Stimulated activated CD4-positive, alpha-beta T cell treated with anti-CD3 and anti-CD28 coated beads, Interleukin-15, amount 100 ng/mL, for 24 hours (primary cell): ENCODE results near the gene ZNF225.
A peak's percentile ranks its signal among the peaks of the same experiment; 100 is the strongest.
"Not testable (repeated sequence)": the region's sequence is repeated elsewhere in the genome, so short reads cannot be mapped to it uniquely, and the experiment has no call there.

Source experiments
- DNase-seq: peaks from one replicate; pipeline ENCODE4 v3.0.0-alpha.2; 2020

The ZNF225 gene

GRCh38 chr19:44113138-44113783, at the start of gene ZNF225:
ZNF225 (plus strand) TSS chr19:44113399; CDS start chr19:44115828, 2,429 bp downstream.
- DNase-seq = peak; percentile 89

- no peak for DNase-seq
Observed at GRCh38 chr19:44066305-44066704, 46.9 kb upstream of the ZNF225 start.

GRCh38 chr19:44069415-44069814, 43.8 kb upstream of the ZNF225 start:
- DNase-seq = no peak

- DNase-seq = peak; percentile 88
Observed at GRCh38 chr19:44071824-44072542, 41.2 kb upstream of the ZNF225 start, which contains the start of gene ZNF284. ZNF284 (plus strand) TSS chr19:44072159; CDS start chr19:44076390, 4,231 bp downstream.

GRCh38 chr19:44072543-44073401, 40.4 kb upstream of the ZNF225 start:
- DNase-seq = no peak

GRCh38 chr19:44076325-44076724, 36.9 kb upstream of the ZNF225 start:
- no peak for DNase-seq

- no peak for DNase-seq
Observed at GRCh38 chr19:44092108-44092507, 21.1 kb upstream of the ZNF225 start.

- peak; percentile 89 for DNase-seq
Observed at GRCh38 chr19:44093931-44094765, 19.1 kb upstream of the ZNF225 start, which contains the start of gene ZNF224. ZNF224 (plus strand) TSS chr19:44094361; CDS start chr19:44097874, 3,513 bp downstream.

GRCh38 chr19:44107751-44108150, 5.4 kb upstream of the ZNF225 start:
- DNase-seq = no peak

- DNase-seq = no peak
Observed at GRCh38 chr19:44109458-44109857, 3.7 kb upstream of the ZNF225 start.

- peak; percentile 12 for DNase-seq
Observed at GRCh38 chr19:44111910-44112463, 1.2 kb upstream of the ZNF225 start.

GRCh38 chr19:44112802-44113137, 429 bp upstream of the ZNF225 start:
- DNase-seq = no peak

- DNase-seq = peak; percentile 2
Observed at GRCh38 chr19:44113784-44114390, 688 bp downstream of the ZNF225 start.

GRCh38 chr19:44121162-44121561, 8.0 kb downstream of the ZNF225 start:
- DNase-seq = not testable (repeated sequence)

- DNase-seq = no peak
Observed at GRCh38 chr19:44131955-44132354, 18.8 kb downstream of the ZNF225 start.

- peak; percentile 81 for DNase-seq
Observed at GRCh38 chr19:44141191-44142058, 28.2 kb downstream of the ZNF225 start, which contains the start of gene ZNF234. ZNF234 (plus strand) TSS chr19:44141554; CDS start chr19:44144633, 3,079 bp downstream.

- no peak for DNase-seq
Observed at GRCh38 chr19:44142059-44142433, 28.8 kb downstream of the ZNF225 start.

- no peak for DNase-seq
Observed at GRCh38 chr19:44149776-44150175, 36.6 kb downstream of the ZNF225 start.

GRCh38 chr19:44151491-44151890, 38.3 kb downstream of the ZNF225 start:
- no peak for DNase-seq

GRCh38 chr19:44156475-44156874, 43.3 kb downstream of the ZNF225 start:
- no peak for DNase-seq

- DNase-seq = no peak
Observed at GRCh38 chr19:44163789-44164188, 50.6 kb downstream of the ZNF225 start.
